Endothelial cell of umbilical vein (primary cell): ENCODE measurements around the gene DHX30. TPM values are rescaled to one million over a fixed set of nuclear protein-coding genes. Genes with fewer than 3 reads are reported as not detected.

Source experiments
- BruUV-seq: library from RNA; stranded (reverse); fragments of 400-500 nt; replicated peaks from 2 replicates; lab custom pipeline; 2021; lab: Mats Ljungman, UMichigan
- CTCF ChIA-PET: fragments of 300-600, 350-600 bp; sonication (Branson Sonifier 250); formaldehyde crosslinking; loops from one replicate; lab custom pipeline; 2021; ENCODE audit warnings: antibody characterized with exemption, inconsistent platforms; lab: Charles Lee
- POLR2A ChIA-PET: fragments of 300-600, 350-600 bp; sonication (Branson Sonifier 250); formaldehyde crosslinking; loops from one replicate; lab custom pipeline; 2021; ENCODE audit warnings: antibody characterized with exemption, inconsistent platforms; lab: Charles Lee
- DNase-seq: peaks from one replicate; pipeline ENCODE4 v3.0.0-alpha.2; 2011; ENCODE audit warnings: low read depth, low spot score
- FAIRE-seq: peaks from 2 replicates; lab custom pipeline; 2011; peaks lifted over from hg19 to GRCh38; lab: Jason Lieb, UNC
- H2AFZ ChIP-seq: 2 replicates; pipeline ENCODE4 v1.6.0; 2012; ENCODE audit warnings: low read depth, low read length, control low read depth, inconsistent platforms
- H3K27ac ChIP-seq: 2 replicates; pipeline ENCODE4 v1.5.1; 2011; ENCODE audit warnings: low read depth, mild to moderate bottlenecking, control low read depth, low read length, moderate library complexity; ENCODE audit not compliant: insufficient read depth
- H3K27me3 ChIP-seq, 2 experiments: 2 replicates each; pipeline versions ENCODE4 v1.6.0 to v1.6.1; 2011; ENCODE audit warnings: low read length in 2 of 2, mixed read lengths in 1 of 2; ENCODE audit not compliant: control insufficient read depth in 2 of 2, insufficient read depth in 2 of 2
- H3K36me3 ChIP-seq, 2 experiments: 2 replicates in 1 of 2; 3 replicates in 1 of 2; pipeline ENCODE4 v1.5.1; 2011; ENCODE audit warnings: low read length in 2 of 2, mild to moderate bottlenecking in 1 of 2, moderate library complexity in 1 of 2; ENCODE audit not compliant: control insufficient read depth in 2 of 2, insufficient read depth in 2 of 2; ENCODE audit errors: extremely low read depth in 1 of 2
- H3K4me1 ChIP-seq: 3 replicates; pipeline ENCODE4 v1.5.1; 2011; ENCODE audit warnings: mild to moderate bottlenecking, low read length; ENCODE audit not compliant: control insufficient read depth, insufficient read depth; ENCODE audit errors: extremely low read depth
- H3K4me2 ChIP-seq: 2 replicates; pipeline ENCODE4 v1.6.1; 2011; ENCODE audit warnings: low read length, control low read depth, mixed read lengths; ENCODE audit not compliant: insufficient read depth
- H3K4me3 ChIP-seq, 3 experiments: fragments of 200-600 bp in 1 of 3; sonication (generic), shearing (Covaris generic) in 1 of 3; replicated peaks in 1 of 3; 2 replicates each; pipeline ENCODE4 v1.5.1; 2011 to 2016; ENCODE audit warnings: control low read depth in 3 of 3, low read length in 3 of 3, mild to moderate bottlenecking in 2 of 3, inconsistent platforms in 1 of 3, low read depth in 1 of 3, moderate library complexity in 1 of 3; ENCODE audit not compliant: insufficient read depth in 1 of 3
- H3K79me2 ChIP-seq: 2 replicates; pipeline ENCODE4 v1.6.0; 2012; ENCODE audit warnings: low read length, inconsistent platforms; ENCODE audit not compliant: control insufficient read depth, insufficient read depth
- H3K9ac ChIP-seq: replicated peaks from 2 replicates; pipeline ENCODE3; 2011; ENCODE audit warnings: low read length, control low read depth; ENCODE audit not compliant: insufficient read depth; ENCODE audit errors: extremely low read depth
- H3K9me1 ChIP-seq: replicated peaks from 3 replicates; pipeline ENCODE4 v1.6.0; 2011; ENCODE audit warnings: mild to moderate bottlenecking, low read length; ENCODE audit not compliant: control insufficient read depth, insufficient read depth; ENCODE audit errors: extremely low read depth
- H3K9me3 ChIP-seq: replicated peaks from 2 replicates; pipeline ENCODE4 v1.5.1; 2012; ENCODE audit warnings: low read length, inconsistent platforms; ENCODE audit not compliant: control insufficient read depth, insufficient read depth
- H4K20me1 ChIP-seq: replicated peaks from 2 replicates; pipeline ENCODE3; 2011; ENCODE audit warnings: mild to moderate bottlenecking, low read length; ENCODE audit not compliant: control insufficient read depth, insufficient read depth; ENCODE audit errors: extremely low read depth
- CTCF ChIP-seq, 2 donors: IDR thresholded peaks; 1 replicate in 1 of 2; 2 replicates in 1 of 2; pipeline ENCODE4 v1.5.1; 2011; ENCODE audit warnings: low read length in 2 of 2, mild to moderate bottlenecking in 2 of 2, moderate library complexity in 2 of 2, control low read depth in 1 of 2, inconsistent platforms in 1 of 2, low read depth in 1 of 2; ENCODE audit not compliant: insufficient read depth in 1 of 2; ENCODE audit errors: extremely low read depth in 1 of 2
- EZH2 ChIP-seq: IDR thresholded peaks from 2 replicates; pipeline ENCODE4 v1.6.1; 2012; ENCODE audit warnings: borderline replicate concordance, low read depth, mild to moderate bottlenecking, moderate library complexity, low read length, inconsistent platforms; ENCODE audit not compliant: severe bottlenecking
- FOS ChIP-seq: IDR thresholded peaks from 2 replicates; pipeline ENCODE4 v1.6.1; 2011; ENCODE audit warnings: mild to moderate bottlenecking, low read length, moderate library complexity, borderline replicate concordance; ENCODE audit not compliant: insufficient read depth
- GATA2 ChIP-seq: IDR thresholded peaks from 2 replicates; pipeline ENCODE4 v1.7.0; 2011; ENCODE audit warnings: low read depth, mild to moderate bottlenecking, moderate library complexity, mixed read lengths, low read length; ENCODE audit not compliant: insufficient read length, insufficient read depth
- JUN ChIP-seq: IDR thresholded peaks from 2 replicates; pipeline ENCODE4 v1.6.1; 2011; ENCODE audit warnings: borderline replicate concordance, low read depth; ENCODE audit not compliant: insufficient read length, insufficient read depth
- MAX ChIP-seq: IDR thresholded peaks from 2 replicates; pipeline ENCODE4 v1.6.1; 2011; ENCODE audit not compliant: insufficient read depth, insufficient read length
- MYC ChIP-seq: IDR thresholded peaks from one replicate; pipeline ENCODE4 v1.6.1; 2011; ENCODE audit warnings: mild to moderate bottlenecking, low read depth, low read length
- POLR2A ChIP-seq: IDR thresholded peaks from 2 replicates; pipeline ENCODE4 v1.6.1; 2012; ENCODE audit warnings: low read depth, mild to moderate bottlenecking, control low read depth, low read length
- POLR2AphosphoS5 ChIP-seq: IDR thresholded peaks from 2 replicates; pipeline ENCODE4 v1.6.1; 2012; ENCODE audit warnings: low read depth, mild to moderate bottlenecking, control low read depth, low read length, moderate library complexity; ENCODE audit not compliant: insufficient read depth
- dilution Hi-C: fragments of 300-500 bp; cut with MboI; formaldehyde crosslinking; loops from one replicate; pipeline ENCODE4 v1.15.0; 2019; ENCODE audit warnings: low sequenced_read_pairs; ENCODE audit not compliant: extremely low pct_ligation_motif_present
- intact Hi-C: fragments of 100-400 bp; cut with micrococcal nuclease; formaldehyde crosslinking; loops from one replicate; pipeline ENCODE4 v1.10.0; 2022
- polyA plus RNA-seq, 4 experiments: library from polyadenylated mRNA; depleted of rRNA in 3 of 4; stranded (reverse) in 3 of 4; unstranded in 1 of 4; fragments of >200 nt; gene quantifications; 2 replicates each; pipeline versions ENCODE4 v1.2.1 to v1.2.3, GENCODE V29; 2011 to 2012; ENCODE audit warnings: missing spikeins in 1 of 4
- total RNA-seq: library from RNA; stranded (reverse); gene quantifications from 2 replicates; pipeline ENCODE4 v1.2.3, GENCODE V29; 2021

DHX30 gene
- total and polyA plus RNA-seq, 2 donors (not counting 3 experiments of a cell fraction or from before 2014, with no cell fraction given) = 79.0 to 86.9 TPM

GRCh38 chr3:47872916-47873315, 70.0 kb downstream of the DHX30 start:
- H3K4me2 ChIP-seq = no peak overlapping the region
- no peaks in the 10 kb centered on the region for H4K20me1 ChIP-seq
- H3K9me1 ChIP-seq = no peaks in the 10 kb centered on the region
- no peaks in the 10 kb centered on the region for H3K79me2 ChIP-seq
- CTCF ChIA-PET = interaction anchor here (1.1 to 2.7 kb wide), 5 partner anchors 8 to 285 kb away, joined by 3 to 11 read pairs (median 6); no protein-coding TSS in a partner anchor
- H3K36me3 ChIP-seq = peaks cover 25 to 28% of the 10 kb centered on the region in 2 experiments
- DNase-seq = no peak
- no peak overlapping the region for H2AFZ ChIP-seq
- no peak overlapping the region for H3K4me3 ChIP-seq
- no peak overlapping the region for H3K27ac ChIP-seq
- no peak overlapping the region for H3K9ac ChIP-seq
- no peaks in the 10 kb centered on the region for H3K27me3 ChIP-seq
- no TSS peak for BruUV-seq
- POLR2A ChIA-PET = no interaction called here
- FAIRE-seq = no peak
- H3K9me3 ChIP-seq = no peaks in the 10 kb centered on the region
- dilution Hi-C loops = no loop called here
- intact Hi-C loops = no loop called here
- peaks cover 10% of the 10 kb centered on the region for H3K4me1 ChIP-seq
- TF ChIP-seq POLR2A = no peak
- no peak for TF ChIP-seq FOS
- TF ChIP-seq CTCF (IDR thresholded peaks at IDR 0.05; ENCODE audit: extremely low read depth in 1 of 2, insufficient read depth in 1 of 2, low read depth in 1 of 2, low read length in 2 of 2) = no peak
- no peak for TF ChIP-seq GATA2
- TF ChIP-seq EZH2 = no peak
- TF ChIP-seq MYC = no peak
- TF ChIP-seq MAX = no peak
- no peak for TF ChIP-seq JUN
- TF ChIP-seq POLR2AphosphoS5 = no peak
